ENCODE data around the gene CPEB4.

DNA sequence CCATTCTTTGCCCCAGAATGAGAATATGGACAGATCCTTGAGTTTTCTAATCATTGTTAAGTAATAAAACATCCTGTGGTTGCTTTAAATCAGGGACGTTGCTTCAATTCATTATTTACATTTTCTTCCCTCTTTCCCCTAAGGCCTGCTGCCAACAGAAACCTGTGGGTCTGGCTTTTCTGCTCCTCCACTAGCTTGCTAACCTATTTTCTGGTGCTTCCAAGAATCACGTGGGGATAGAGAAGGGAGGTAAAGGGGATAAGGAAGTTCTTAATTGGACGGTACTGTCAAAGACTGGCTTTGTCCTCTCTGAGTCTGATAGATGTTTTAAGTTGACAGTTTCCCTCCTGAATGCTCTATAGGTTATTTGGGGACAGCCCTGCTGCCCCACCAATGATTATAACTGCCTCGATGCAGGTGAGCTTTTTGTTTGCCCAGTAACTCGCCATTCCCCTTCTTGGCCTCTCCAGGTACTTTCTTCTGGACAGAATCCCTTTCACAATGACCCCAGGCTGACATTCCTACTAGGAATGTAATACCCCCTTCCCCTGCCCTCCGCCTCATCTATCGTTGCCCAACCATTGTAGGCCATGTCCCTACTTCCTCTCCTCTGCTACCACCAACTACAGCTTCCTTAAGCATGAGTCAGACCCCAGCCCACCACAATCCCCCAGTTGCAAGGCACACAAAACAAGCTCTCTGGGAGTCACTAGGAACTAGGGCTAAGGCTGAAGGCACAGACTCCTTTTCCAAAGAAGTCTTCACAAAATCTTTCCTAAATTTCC is 19.9 kb upstream of the CPEB4 start:
- no peak for TF ChIP-seq EZH2 (IDR thresholded peaks at IDR 0.05; ENCODE audit: insufficient read depth, poor library complexity, severe bottlenecking)
- no peak for TF ChIP-seq EZH2phosphoT487 (IDR thresholded peaks at IDR 0.05; ENCODE audit: insufficient read depth, low read depth)

All from GM23248 (cell line).